Activated CD8-positive, alpha-beta memory T cell treated with anti-CD3 and anti-CD28 coated beads for 36 hours (primary cell): ENCODE results near the gene CES1. TPM values are rescaled to one million over a fixed set of nuclear protein-coding genes. Genes with fewer than 3 reads are reported as not detected.
"Not testable (repeated sequence)": the region's sequence is repeated elsewhere in the genome, so short reads cannot be mapped to it uniquely, and the experiment has no call there.

Experiments
- CTCF ChIA-PET: fragments of 350-600 bp; sonication (Branson Sonifier 250); formaldehyde crosslinking; loops from one replicate; lab custom pipeline; 2021; ENCODE audit warnings: antibody characterized with exemption; lab: Charles Lee
- POLR2A ChIA-PET: fragments of 350-600 bp; sonication (Branson Sonifier 250); formaldehyde crosslinking; loops from one replicate; lab custom pipeline; 2021; ENCODE audit warnings: antibody characterized with exemption; lab: Charles Lee
- total RNA-seq, 2 experiments: library from RNA; stranded (reverse); gene quantifications; one replicate each; pipeline ENCODE4 v1.2.3, GENCODE V29; 2021

CES1 gene
- total RNA-seq, 2 experiments from 2014 or later = not detected

- POLR2A ChIA-PET = no interaction called here
- CTCF ChIA-PET = no interaction called here
These were observed 23.5 kb downstream of the CES1 start for GRCh38 chr16:55809386-55809785.

DNA sequence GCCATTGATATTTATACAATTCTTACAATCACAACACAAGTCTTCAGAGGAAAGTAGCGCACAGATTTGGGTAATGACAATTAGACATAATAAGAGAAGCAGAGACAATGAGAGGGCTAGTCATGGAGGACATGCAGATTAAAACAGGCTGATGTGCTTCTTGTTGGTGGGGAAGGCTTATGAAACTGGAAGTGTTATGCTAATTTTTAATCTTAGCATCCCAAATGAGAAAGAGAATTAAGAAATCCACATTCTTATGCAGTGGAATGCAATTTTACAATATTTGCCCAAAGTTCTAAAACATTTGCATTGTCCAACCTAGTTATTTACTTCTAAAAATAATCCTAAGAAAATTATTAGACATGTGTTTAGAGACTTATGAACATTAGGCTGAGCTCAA is 24.6 kb downstream of the CES1 start:
- CTCF ChIA-PET, POLR2A ChIA-PET: not testable (repeated sequence)

DNA sequence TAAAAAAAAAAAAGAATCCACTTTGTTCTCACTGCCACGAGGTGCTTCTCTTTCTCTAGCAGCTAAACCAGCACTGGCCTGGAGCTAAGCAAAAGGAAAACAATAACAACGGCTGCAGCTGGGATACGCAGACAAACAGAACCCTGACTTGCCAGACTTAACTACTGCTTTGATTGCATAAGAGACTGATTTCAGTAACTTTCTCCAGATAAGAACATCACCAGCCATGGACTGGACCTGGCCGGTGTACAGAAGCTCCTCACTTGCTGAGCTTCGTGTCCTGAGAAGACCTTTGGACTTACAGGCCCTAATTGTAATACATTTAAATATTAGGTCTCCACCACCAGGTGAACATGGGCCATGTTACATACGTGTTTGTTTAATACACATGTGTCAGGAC is 27.8 kb downstream of the CES1 start:
- POLR2A ChIA-PET, CTCF ChIA-PET: not testable (repeated sequence)

GRCh38 chr16:55803681-55804080 is 29.2 kb downstream of the CES1 start:
- CTCF ChIA-PET, POLR2A ChIA-PET: not testable (repeated sequence)

DNA sequence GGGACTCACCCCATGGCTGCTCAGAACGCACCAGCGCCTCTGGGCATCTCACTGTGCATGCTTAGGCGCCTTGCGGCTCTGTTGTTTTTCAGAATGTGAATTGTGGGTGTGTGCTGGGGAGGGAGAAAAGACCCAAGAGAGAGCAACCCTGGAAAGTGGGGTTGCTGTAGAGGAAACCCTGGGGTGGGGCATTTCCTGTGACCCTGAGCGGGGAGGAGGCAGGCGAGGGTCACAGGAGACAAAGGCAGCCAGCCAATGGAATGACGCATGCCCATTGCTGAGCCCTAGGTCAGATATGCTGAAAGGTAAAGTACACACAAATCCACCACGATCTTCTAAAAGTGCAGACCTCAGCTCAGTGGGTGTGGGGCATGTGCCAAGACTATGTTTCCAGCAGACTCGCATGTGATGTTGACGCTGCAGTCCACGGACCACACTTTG is 39.9 kb downstream of the CES1 start:
- POLR2A ChIA-PET, CTCF ChIA-PET: not testable (repeated sequence)

DNA sequence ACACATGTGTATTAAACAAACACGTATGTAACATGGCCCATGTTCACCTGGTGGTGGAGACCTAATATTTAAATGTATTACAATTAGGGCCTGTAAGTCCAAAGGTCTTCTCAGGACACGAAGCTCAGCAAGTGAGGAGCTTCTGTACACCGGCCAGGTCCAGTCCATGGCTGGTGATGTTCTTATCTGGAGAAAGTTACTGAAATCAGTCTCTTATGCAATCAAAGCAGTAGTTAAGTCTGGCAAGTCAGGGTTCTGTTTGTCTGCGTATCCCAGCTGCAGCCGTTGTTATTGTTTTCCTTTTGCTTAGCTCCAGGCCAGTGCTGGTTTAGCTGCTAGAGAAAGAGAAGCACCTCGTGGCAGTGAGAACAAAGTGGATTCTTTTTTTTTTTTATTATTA is 41.4 kb downstream of the CES1 start:
- POLR2A ChIA-PET, CTCF ChIA-PET: not testable (repeated sequence)

- CTCF ChIA-PET, POLR2A ChIA-PET: not testable (repeated sequence)
These were observed 42.7 kb downstream of the CES1 start for GRCh38 chr16:55790240-55790639.

DNA sequence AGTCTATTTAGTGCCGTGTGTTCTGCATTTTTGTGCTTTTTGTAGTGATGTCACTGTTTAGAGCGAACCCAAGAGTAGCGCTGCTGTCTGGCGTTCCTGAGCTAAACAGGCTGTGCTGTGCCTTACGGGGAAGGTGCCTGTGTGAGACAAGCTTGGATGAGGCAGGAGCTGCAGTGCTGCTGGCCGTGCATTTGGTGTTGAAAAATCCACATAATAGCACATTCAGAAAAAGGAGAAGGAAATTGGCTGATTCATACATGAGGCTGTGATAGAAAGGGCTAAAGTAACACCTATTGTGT is 50.2 kb downstream of the CES1 start:
- POLR2A ChIA-PET, CTCF ChIA-PET: not testable (repeated sequence)

GRCh38 chr16:55782091-55782792 is 50.7 kb downstream of the CES1 start:
- CTCF ChIA-PET, POLR2A ChIA-PET: not testable (repeated sequence)

DNA sequence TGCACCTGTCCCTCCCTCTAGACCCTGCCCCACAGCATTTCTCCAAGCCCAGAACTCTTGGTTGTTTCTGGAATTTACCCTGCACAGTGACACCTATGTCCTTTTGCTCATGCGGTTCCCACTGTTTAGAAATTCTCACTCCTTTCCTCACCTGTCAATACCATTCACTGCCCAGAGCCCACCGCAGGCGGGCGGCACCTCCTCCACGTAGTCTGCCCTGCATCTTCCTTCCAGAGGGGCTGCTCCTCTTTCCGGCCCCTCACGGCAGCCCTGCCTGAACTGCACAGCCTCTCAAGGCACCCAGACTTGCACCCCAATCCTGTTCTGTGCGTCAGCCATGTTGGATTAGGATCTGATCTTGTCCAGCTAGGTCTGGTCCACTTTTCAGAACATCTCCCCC is 51.4 kb downstream of the CES1 start:
- CTCF ChIA-PET, POLR2A ChIA-PET: not testable (repeated sequence)

DNA sequence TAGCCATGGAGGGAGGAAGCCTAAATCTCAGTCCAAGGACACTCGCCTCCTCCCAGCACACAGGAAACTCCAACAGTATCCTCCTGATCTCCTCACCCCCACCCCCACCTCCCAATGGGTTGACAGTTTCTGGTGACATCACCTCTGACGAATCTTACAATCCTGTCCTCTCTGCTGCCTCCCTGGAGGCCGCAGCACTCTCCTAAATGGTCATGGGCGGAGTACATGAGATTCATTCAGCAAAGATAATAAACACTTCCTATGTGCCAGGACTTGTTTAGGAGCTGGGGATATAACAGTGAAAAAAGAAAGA is 52.8 kb downstream of the CES1 start:
- CTCF ChIA-PET, POLR2A ChIA-PET: not testable (repeated sequence)

DNA sequence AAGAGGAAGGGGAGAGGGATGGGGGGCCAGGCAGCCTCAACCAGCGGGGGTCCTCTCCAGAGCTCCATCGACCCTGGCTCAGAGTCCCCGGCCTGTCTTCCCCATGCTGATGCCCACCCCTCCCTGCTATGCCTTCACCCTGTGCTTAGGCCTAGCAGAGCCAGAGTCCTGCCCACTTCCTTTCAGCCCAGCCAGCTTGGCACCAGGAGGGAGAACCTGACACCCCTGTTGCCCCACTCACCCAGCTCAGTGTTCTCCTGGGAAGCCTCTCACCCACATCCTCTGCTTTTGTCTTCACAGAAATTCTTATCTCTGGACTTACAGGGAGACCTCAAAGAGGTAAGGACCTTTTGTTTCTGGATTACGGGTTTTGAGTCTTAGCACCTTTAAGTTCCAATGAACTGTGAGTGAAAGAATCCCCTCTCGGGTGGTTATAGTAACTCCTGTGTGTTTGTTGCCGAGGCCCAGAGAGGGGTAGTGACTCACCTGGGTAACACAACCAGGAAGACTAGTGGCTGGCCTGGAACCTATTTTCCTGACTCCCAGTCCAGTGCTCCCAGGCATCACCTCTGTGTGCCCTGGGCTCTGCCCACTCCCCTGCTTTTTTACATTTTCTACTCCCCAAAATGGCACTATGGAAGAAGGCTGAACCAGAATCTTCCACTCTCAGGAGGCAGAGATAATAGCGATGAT is 53.3 kb downstream of the CES1 start:
- ChIA-PET POLR2A (no interaction called here), CTCF (no interaction called here)

DNA sequence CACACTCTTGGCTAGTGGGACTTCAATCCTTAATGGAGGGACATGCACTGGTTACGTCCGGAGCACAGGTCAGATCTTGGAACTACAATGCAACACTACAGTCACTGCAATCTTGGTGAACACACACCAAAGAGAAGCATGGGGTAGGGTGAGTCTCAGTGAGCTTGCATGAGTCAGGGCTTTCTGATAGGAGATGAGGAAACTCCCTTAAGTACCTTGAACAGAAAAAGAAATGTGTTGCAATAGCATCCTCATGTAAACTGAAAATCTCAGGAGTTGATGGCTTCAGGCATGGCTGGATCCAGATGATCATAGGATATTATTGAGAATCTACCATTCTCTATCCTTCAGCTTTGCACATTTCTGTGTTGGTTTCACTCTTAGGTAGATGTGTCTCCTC is 54.1 kb downstream of the CES1 start:
- CTCF ChIA-PET = no interaction called here
- POLR2A ChIA-PET = no interaction called here

DNA sequence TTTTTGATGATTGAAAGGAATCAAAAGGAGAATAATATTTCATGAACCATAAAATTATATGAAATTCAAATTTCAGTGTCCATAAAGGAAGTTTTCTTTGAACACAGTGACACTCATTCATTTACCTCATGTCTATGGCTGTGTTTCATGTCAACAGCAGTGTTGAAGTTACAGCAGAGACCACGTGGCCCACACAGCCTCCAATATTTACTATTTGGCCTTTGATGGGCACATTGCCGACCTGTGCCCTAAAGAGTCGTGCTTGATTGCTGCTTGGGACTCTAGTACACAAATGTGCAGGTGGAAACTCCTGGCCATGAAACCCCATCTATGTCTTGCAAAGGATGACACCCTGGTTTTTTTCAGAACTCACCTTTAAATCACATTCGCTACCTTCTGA is 57.0 kb downstream of the CES1 start:
- ChIA-PET POLR2A (no interaction called here), CTCF (no interaction called here)

DNA sequence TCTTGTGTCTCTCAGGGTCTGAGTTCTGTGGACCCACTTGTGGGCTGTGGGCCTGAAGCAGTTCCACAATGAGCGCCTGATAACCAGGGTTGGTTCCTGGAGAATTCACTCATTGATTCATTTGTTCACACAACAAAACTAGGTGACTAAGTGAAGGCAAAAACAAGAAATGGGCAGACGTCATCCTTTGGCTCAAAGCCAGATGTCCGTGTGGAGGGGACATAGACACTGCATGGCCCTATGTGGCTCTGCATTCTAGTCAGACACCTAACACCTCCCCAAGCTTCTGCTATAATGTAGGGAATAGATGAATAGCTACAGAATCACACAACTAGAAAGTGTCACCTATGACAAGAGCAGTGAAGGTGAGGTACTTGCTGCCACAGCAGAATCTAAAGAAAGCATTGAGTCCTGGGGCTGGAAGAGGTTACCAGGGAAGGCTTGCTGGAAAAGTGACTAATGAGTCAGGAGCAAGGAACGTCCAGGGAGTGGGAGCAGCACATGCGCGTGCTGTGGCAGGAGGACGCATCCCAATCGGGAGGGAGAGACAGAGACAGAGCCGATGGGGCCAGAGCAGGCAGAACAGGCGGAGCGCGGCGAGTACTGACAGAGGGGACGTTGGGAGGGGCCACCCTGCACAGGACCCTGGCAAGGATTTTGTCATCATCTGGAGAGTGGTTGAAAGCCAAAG is 58.9 kb downstream of the CES1 start:
- CTCF ChIA-PET = no interaction called here
- POLR2A ChIA-PET = no interaction called here

DNA sequence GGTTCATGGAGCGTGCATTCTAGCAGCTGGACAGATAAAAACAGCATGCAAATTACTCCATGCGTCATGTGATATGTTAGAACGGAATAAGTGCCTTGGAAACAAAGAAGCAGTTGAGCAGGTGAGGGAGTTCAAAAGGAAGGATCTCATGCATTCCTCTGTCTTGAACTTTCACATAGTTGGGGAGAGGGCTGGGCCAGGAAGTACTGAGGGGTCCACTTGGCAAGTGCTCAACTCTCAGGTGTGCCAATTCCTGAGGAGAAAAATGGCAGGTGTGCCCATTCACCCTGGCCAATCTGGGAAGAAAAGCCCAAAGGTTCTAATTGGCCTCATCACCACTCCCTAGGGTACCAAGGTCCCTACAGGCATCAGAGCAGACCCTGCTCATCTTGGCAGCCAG is 67.7 kb downstream of the CES1 start:
- POLR2A ChIA-PET = no interaction called here
- CTCF ChIA-PET = no interaction called here

DNA sequence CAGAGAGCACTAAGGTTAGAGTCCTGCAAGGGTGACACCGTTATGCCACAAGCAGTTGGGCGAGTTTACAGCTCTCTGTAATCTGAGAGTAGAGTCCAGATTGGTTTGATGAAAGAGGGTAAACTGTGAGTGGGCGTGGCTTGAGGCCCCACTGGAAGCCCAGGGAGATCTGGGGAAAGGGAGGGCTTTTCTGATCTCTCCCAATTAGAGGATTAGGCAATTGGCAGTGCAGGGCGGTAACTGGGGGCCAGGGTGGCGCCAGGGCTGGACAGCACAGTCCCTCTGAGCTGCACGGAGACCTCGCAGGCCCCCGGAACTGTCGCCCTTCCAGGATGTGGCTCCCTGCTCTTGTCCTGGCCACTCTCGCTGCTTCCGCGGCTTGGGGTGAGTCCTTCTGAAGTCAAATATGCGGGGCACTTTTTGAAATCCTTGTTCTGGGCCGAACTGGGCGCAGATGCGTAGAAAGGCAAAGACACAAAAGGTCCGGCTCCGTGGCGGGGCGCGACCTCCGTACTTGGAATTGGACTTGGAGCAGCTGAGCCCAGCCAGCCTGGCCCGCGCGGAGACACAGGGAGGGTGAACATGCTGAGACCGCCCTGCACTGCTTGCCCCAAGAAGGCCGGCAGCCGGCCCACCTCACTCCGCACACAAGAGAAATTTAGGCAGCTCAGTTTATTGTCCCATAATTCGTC is 72.4 kb downstream of the CES1 start:
- ChIA-PET CTCF (no interaction called here), POLR2A (no interaction called here)

- POLR2A ChIA-PET, CTCF ChIA-PET: not testable (repeated sequence)
These were observed 73.0 kb downstream of the CES1 start for GRCh38 chr16:55759965-55760309.

DNA sequence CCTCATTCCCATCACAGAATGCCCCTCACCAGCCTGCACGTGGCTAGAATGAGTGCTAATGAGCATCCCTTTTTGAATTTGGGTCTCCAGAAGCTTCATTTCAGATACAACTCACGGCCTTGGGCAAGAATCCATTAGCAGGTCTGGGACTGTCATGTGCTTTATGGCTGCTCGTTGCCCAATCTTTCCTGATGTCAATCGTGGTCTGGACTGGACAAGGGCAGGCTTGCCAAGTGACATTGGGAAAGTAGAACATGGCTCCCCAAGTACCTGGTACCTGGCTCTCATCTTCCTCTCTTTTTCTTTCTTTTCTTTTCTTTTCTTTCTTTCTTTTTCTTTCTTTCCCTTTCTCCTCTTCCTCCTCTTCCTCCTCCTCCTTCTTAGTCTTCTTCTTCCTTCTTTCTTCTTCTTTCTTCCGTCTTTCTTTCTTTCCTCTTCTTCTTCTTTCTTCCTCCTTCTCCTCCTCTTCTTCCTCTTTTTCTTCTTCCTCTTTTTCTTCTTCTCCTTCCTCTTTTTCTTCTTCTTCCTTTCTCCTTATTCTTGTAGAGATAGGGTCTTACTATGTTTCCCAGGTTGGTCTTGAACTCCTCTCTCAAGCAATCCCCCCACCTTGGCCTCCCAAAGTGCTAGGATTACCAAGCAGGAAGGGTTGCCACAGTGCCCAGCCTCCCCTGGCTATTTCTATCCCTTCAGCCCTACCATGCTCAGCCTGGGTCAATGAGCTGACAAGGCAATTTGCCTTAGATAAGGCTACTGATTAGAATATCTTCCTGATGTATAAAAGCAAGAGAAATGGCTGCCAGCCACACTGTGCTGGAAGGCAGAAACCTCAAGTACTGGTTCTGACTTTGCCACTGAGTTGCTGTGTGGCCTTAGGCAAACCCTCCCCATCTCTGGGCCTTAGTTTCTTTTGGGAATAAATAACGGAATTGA is 75.0 kb downstream of the CES1 start:
- POLR2A ChIA-PET, CTCF ChIA-PET: not testable (repeated sequence)

DNA sequence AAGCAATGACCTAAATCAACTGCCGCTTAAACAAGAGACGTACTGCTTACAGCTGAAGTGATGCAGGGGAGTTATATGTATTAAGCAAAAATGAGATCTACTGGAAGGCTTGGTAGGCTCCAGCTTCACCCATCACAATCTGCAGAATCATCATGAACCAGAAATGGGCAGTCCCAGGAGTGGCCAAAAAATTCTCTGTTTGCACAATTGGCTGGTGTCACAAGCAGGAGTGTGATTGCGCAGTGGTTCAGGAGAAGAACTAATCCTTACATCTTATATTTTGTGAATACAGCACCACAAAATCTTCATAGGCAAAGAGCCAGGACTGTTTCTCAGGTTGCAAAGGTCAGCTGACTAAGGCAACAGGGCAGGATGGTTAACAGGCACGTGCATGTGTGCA is 75.9 kb downstream of the CES1 start:
- CTCF ChIA-PET = no interaction called here
- POLR2A ChIA-PET = no interaction called here
